A549 (cell line): Measurements from ENCODE around the gene NMRAL1. TPM values are rescaled to one million over a fixed set of nuclear protein-coding genes. Genes with fewer than 3 reads are reported as not detected.

Experiments
- ATAC-seq, 2 experiments: fragments of 200-7000 bp in 1 of 2; fragments of >200 bp in 1 of 2; cut with Nextera tagmentation in 1 of 2; cut with Tn5 transposase in 1 of 2; 3 replicates each; pipeline versions ENCODE4 v1.8.0 to v1.9.1; 2018 to 2020; ENCODE audit warnings: mild to moderate bottlenecking in 1 of 2, moderate library complexity in 1 of 2
- CTCF ChIA-PET: fragments of 300-600 bp; sonication (Branson Sonifier 250); formaldehyde crosslinking; extraction: SDS; loops from one replicate; lab custom pipeline; 2021; ENCODE audit warnings: antibody characterized with exemption, inconsistent platforms; lab: Yijun Ruan, JAX
- POLR2A ChIA-PET: fragments of 350-600 bp; formaldehyde crosslinking; extraction: SDS; loops from one replicate; lab custom pipeline; 2021; ENCODE audit warnings: antibody characterized with exemption, inconsistent platforms; lab: Yijun Ruan, JAX
- DNase-seq, 2 experiments: peaks; one replicate each; pipeline versions ENCODE4 v3.0.0 to v3.0.0-alpha.2; 2011 to 2016; ENCODE audit warnings: low read depth in 1 of 2, low spot score in 1 of 2
- FAIRE-seq: peaks from 2 replicates; lab custom pipeline; 2011; peaks lifted over from hg19 to GRCh38; lab: Jason Lieb, UNC
- H3K27ac ChIP-seq, 2 experiments: fragments of >200 bp; sonication (Bioruptor Twin); formaldehyde crosslinking; 3 replicates each; pipeline ENCODE4 v1.5.1; 2016 to 2017
- H3K4me1 ChIP-seq: fragments of >200 bp; sonication (Bioruptor Twin); formaldehyde crosslinking; 3 replicates; pipeline ENCODE4 v1.6.1; 2016
- H3K4me2 ChIP-seq: fragments of >200 bp; sonication (Bioruptor Twin); formaldehyde crosslinking; 3 replicates; pipeline ENCODE4 v1.6.1; 2016
- H3K4me3 ChIP-seq: fragments of >200 bp; sonication (Bioruptor Twin); formaldehyde crosslinking; 3 replicates; pipeline ENCODE4 v1.5.1; 2016
- H3K9me3 ChIP-seq: fragments of >200 bp; sonication (Bioruptor Twin); formaldehyde crosslinking; 3 replicates; pipeline ENCODE4 v1.6.1; 2016
- BHLHE40 ChIP-seq: IDR thresholded peaks from 2 replicates; pipeline ENCODE4 v1.6.1; 2012; ENCODE audit warnings: low read depth, low read length, inconsistent platforms
- CBX2 ChIP-seq: fragments of 200-600 bp; sonication (generic); IDR thresholded peaks from 2 replicates; pipeline ENCODE4 v1.6.1; 2016; ENCODE audit warnings: low read depth, mild to moderate bottlenecking, borderline replicate concordance
- CBX8 ChIP-seq: fragments of 200-600 bp; sonication (generic); IDR thresholded peaks from 2 replicates; pipeline ENCODE4 v1.6.1; 2016
- CEBPB ChIP-seq, 2 experiments: fragments of >200 bp in 1 of 2; sonication (Bioruptor Twin) in 1 of 2; formaldehyde crosslinking in 1 of 2; IDR thresholded peaks; 2 replicates each; pipeline ENCODE4 v1.6.1; 2012 to 2016
- CHD2 ChIP-seq: fragments of 150-350 bp; IDR thresholded peaks from 2 replicates; pipeline ENCODE4 v1.6.1; 2014; ENCODE audit warnings: low read length; ENCODE audit not compliant: partially characterized antibody
- CHD4 ChIP-seq: fragments of 200-600 bp; sonication (generic); IDR thresholded peaks from 2 replicates; pipeline ENCODE4 v1.6.1; 2016; ENCODE audit warnings: antibody characterized with exemption, mild to moderate bottlenecking, borderline replicate concordance
- EHF ChIP-seq: fragments of 250-450 bp; sonication (Bioruptor Pico); IDR thresholded peaks from 2 replicates; pipeline ENCODE4 v1.5.0; 2020; ENCODE audit warnings: mild to moderate bottlenecking
- EHMT2 ChIP-seq: fragments of 200-600 bp; sonication (generic); IDR thresholded peaks from 2 replicates; pipeline ENCODE4 v1.6.1; 2016; ENCODE audit warnings: antibody characterized with exemption, low read depth, mild to moderate bottlenecking, moderate library complexity
- FOXS1 ChIP-seq: fragments of 250-450 bp; sonication (Bioruptor Pico); IDR thresholded peaks from 2 replicates; pipeline ENCODE4 v1.5.0; 2020; ENCODE audit warnings: mild to moderate bottlenecking, moderate library complexity
- KDM5A ChIP-seq: fragments of 200-600 bp; sonication (generic); IDR thresholded peaks from 2 replicates; pipeline ENCODE4 v1.6.1; 2016; ENCODE audit warnings: antibody characterized with exemption, mild to moderate bottlenecking
- MAFK ChIP-seq: fragments of 450-650 bp; IDR thresholded peaks from 2 replicates; pipeline ENCODE4 v1.6.1; 2014; ENCODE audit not compliant: partially characterized antibody
- NFE2L2 ChIP-seq: fragments of 150-350 bp; conservative IDR thresholded peaks from 2 replicates; pipeline ENCODE4 v1.6.1; 2014; ENCODE audit warnings: low read length
- NPAS2 ChIP-seq: fragments of 250-450 bp; sonication (Bioruptor Pico); IDR thresholded peaks from 2 replicates; pipeline ENCODE4 v1.8.0; 2022; ENCODE audit warnings: mild to moderate bottlenecking, moderate library complexity, borderline replicate concordance
- NR3C1 ChIP-seq: fragments of >200 bp; sonication (Bioruptor Twin); formaldehyde crosslinking; IDR thresholded peaks from 3 replicates; pipeline ENCODE4 v1.6.1; 2017
- POLR2A ChIP-seq: IDR thresholded peaks from 2 replicates; pipeline ENCODE4 v1.6.1; 2012; ENCODE audit warnings: mild to moderate bottlenecking, low read length
- RARB ChIP-seq: fragments of 250-450 bp; sonication (Bioruptor Pico); IDR thresholded peaks from 2 replicates; pipeline ENCODE4 v1.8.0; 2021; ENCODE audit warnings: mild to moderate bottlenecking, moderate library complexity
- RFX5 ChIP-seq: fragments of 450-650 bp; IDR thresholded peaks from 2 replicates; pipeline ENCODE4 v1.7.1; 2014; ENCODE audit warnings: antibody characterized with exemption, mild to moderate bottlenecking, moderate library complexity
- RNF2 ChIP-seq: fragments of 200-600 bp; sonication (generic); IDR thresholded peaks from 2 replicates; pipeline ENCODE4 v1.6.1; 2016; ENCODE audit warnings: low read depth, mild to moderate bottlenecking, antibody characterized with exemption, moderate library complexity, borderline replicate concordance
- SREBF2 ChIP-seq: fragments of 450-650 bp; IDR thresholded peaks from 2 replicates; pipeline ENCODE4 v1.6.1; 2014; ENCODE audit warnings: mild to moderate bottlenecking, moderate library complexity
- TFCP2L1 ChIP-seq: fragments of 250-450 bp; sonication (Bioruptor Pico); IDR thresholded peaks from 2 replicates; pipeline ENCODE4 v1.5.0; 2021; ENCODE audit warnings: mild to moderate bottlenecking
- ZC3H11A ChIP-seq: fragments of 450-650 bp; IDR thresholded peaks from 2 replicates; pipeline ENCODE4 v1.6.1; 2014; ENCODE audit warnings: antibody characterized with exemption, mild to moderate bottlenecking
- ZSCAN20 ChIP-seq: fragments of 250-450 bp; sonication (Bioruptor Pico); IDR thresholded peaks from 2 replicates; pipeline ENCODE4 v1.8.0; 2022; ENCODE audit warnings: mild to moderate bottlenecking, moderate library complexity
- WGBS: methylation state at CpG from one replicate; pipeline ENCODE4 v1.1.6; 2017; ENCODE audit errors: missing lambda C conversion rate; 5-methylcytosine and 5-hydroxymethylcytosine counted together
- polyA plus RNA-seq, 4 experiments: library from polyadenylated mRNA; depleted of rRNA in 3 of 4; stranded (reverse); fragments of >200 nt; fragmentation: RNase III in 1 of 4; extraction: RNeasy Plus Mini Kit Qiagen cat#74134 plus additional on column Dnase treatment in 1 of 4; gene quantifications; 2 replicates in 3 of 4; 3 replicates in 1 of 4; pipeline ENCODE4 v1.2.3, GENCODE V29; 2011 to 2017
- TF ChIP-seq, protein P1 (sequence below): fragments of 250-450 bp; sonication (Bioruptor Pico); IDR thresholded peaks from 2 replicates; pipeline ENCODE4 v1.5.0; 2020; ENCODE audit warnings: low read depth, mild to moderate bottlenecking, moderate library complexity
- TF ChIP-seq, protein P2 (sequence below): fragments of >200 bp; sonication (Bioruptor Twin); formaldehyde crosslinking; IDR thresholded peaks from 2 replicates; pipeline ENCODE4 v1.6.1; 2016
- TF ChIP-seq, protein P3 (sequence below): IDR thresholded peaks from 2 replicates; pipeline ENCODE4 v1.6.1; 2012
- TF ChIP-seq, protein P4 (sequence below): fragments of >200 bp; sonication (Bioruptor Twin); formaldehyde crosslinking; IDR thresholded peaks from 3 replicates; pipeline ENCODE4 v1.5.1; 2016
- TF ChIP-seq, protein P5 (sequence below): IDR thresholded peaks from 2 replicates; pipeline ENCODE4 v1.6.1; 2012; ENCODE audit warnings: low read depth, borderline replicate concordance

The NMRAL1 gene
- polyA plus RNA-seq, 2 of the 4 experiments (the other 2 are of a cell fraction): 36.4 to 48.8 TPM

DNA sequence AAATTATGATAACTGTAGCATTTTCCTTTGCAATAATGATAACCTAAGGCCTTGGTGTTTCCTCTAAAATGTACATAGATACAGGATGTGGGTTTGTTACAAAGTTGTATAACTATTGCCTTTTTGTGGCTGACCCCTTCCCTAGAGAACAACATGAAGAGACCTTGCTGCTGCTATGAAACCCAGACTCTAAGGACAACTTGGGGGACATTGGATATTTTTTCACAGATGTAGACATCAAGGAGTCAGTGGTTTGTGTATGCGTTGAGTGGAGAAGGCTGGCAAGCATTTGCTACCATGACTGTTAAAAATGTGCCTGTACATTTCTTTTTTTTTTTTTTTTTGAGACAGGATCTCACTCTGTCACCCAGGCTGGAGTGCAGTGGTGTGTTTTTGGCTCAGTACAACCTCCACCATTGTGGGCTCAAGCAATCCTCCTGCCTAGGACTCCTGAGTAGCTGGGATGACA lies 14.1 kb upstream of the NMRAL1 start:
- Histone ChIP-seq H3K27ac (peak overlapping the region in 1 of 2 experiments; percentile 53; a peak in 2 of 6 replicates), H3K4me3 (no peak overlapping the region), H3K4me1 (peaks cover 18% of the 10 kb centered on the region; the same call in 2 of the 3 replicates), H3K9me3 (no peaks in the 10 kb centered on the region), H3K4me2 (no peak overlapping the region; the same call in 2 of the 3 replicates)
- CTCF ChIA-PET: interaction anchor here (0.7 to 4.5 kb wide), 4 partner anchors 10 to 135 kb away, joined by 3 to 19 read pairs (median 8); no protein-coding TSS in a partner anchor
- TF ChIP-seq MAFK: no peak
- no peak for TF ChIP-seq POLR2A
- TF ChIP-seq ZSCAN20: no peak
- TF ChIP-seq CHD4: no peak
- no peak for TF ChIP-seq CBX8
- no peak for TF ChIP-seq RFX5
- TF ChIP-seq CBX2: no peak
- TF ChIP-seq, protein P1, sequence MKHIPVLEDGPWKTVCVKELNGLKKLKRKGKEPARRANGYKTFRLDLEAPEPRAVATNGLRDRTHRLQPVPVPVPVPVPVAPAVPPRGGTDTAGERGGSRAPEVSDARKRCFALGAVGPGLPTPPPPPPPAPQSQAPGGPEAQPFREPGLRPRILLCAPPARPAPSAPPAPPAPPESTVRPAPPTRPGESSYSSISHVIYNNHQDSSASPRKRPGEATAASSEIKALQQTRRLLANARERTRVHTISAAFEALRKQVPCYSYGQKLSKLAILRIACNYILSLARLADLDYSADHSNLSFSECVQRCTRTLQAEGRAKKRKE (CRISPR knock-in tag): no peak
- no peak for TF ChIP-seq RARB (CRISPR knock-in tag)
- no peak for TF ChIP-seq TFCP2L1 (CRISPR knock-in tag)
- POLR2A ChIA-PET: no interaction called here
- ATAC-seq: peak in 1 of 2 experiments; percentile 35; a peak in 3 of 6 replicates
- FAIRE-seq: no peak
- DNase-seq: no peak
- WGBS: 100% methylated on average over 1 of the region's 1 CpG

DNA sequence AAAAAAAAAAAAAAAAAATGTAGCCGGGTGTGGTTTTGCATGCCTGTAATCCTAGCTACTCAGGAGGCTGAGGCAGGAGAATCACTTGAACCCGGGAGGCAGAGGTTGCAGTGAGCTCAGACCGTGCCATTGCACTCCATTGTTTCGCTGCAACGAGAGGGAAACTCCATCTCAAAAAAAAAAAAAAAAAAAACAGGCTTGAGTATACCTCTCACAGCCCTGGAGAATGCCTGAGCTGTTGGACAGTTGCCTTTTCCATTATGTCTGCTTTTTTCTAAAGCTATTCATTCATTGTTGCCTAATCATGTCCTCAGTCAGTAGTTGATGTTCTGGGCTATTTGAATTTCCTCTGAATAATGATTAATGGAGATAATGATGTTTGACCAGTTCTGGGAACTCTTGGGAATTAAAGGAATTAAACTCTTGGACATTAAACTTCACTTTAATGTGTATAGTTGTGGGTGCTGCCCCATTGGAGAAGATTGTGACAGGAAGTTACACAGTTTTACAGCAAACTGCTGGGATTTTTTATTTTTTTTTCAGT lies 13.6 kb upstream of the NMRAL1 start:
- peaks cover 18% of the 10 kb centered on the region; the same call in 2 of the 3 replicates for H3K4me1 ChIP-seq
- peak in 1 of 2 experiments; percentile 51; a peak in 2 of 6 replicates for ATAC-seq
- POLR2A ChIA-PET: interaction anchor here (0.6 kb wide), 2 partner anchors 24 to 61 kb away, joined by 3 to 5 read pairs; no protein-coding TSS in a partner anchor
- no peak overlapping the region; the same call in 2 of the 3 replicates for H3K4me2 ChIP-seq
- no peak overlapping the region for H3K4me3 ChIP-seq
- TF ChIP-seq POLR2A: no peak
- TF ChIP-seq TFCP2L1 (CRISPR knock-in tag): no peak
- no peak for TF ChIP-seq NPAS2 (CRISPR knock-in tag)
- TF ChIP-seq, protein P2, sequence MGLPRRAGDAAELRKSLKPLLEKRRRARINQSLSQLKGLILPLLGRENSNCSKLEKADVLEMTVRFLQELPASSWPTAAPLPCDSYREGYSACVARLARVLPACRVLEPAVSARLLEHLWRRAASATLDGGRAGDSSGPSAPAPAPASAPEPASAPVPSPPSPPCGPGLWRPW: no peak
- TF ChIP-seq, protein P3, sequence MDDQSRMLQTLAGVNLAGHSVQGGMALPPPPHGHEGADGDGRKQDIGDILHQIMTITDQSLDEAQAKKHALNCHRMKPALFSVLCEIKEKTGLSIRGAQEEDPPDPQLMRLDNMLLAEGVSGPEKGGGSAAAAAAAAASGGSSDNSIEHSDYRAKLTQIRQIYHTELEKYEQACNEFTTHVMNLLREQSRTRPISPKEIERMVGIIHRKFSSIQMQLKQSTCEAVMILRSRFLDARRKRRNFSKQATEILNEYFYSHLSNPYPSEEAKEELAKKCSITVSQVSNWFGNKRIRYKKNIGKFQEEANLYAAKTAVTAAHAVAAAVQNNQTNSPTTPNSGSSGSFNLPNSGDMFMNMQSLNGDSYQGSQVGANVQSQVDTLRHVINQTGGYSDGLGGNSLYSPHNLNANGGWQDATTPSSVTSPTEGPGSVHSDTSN: no peak
- TF ChIP-seq RNF2: no peak
- no peak for TF ChIP-seq CHD2
- no peak for TF ChIP-seq BHLHE40
- CTCF ChIA-PET: interaction anchor here (0.7 to 4.5 kb wide), 4 partner anchors 9 to 22 kb away, joined by 3 to 19 read pairs (median 4); no protein-coding TSS in a partner anchor
- FAIRE-seq: no peak
- 66% methylated on average over 5 of the region's 5 CpGs for WGBS
- no peak overlapping the region for H3K27ac ChIP-seq
- no peaks in the 10 kb centered on the region for H3K9me3 ChIP-seq
- no peak for DNase-seq

DNA sequence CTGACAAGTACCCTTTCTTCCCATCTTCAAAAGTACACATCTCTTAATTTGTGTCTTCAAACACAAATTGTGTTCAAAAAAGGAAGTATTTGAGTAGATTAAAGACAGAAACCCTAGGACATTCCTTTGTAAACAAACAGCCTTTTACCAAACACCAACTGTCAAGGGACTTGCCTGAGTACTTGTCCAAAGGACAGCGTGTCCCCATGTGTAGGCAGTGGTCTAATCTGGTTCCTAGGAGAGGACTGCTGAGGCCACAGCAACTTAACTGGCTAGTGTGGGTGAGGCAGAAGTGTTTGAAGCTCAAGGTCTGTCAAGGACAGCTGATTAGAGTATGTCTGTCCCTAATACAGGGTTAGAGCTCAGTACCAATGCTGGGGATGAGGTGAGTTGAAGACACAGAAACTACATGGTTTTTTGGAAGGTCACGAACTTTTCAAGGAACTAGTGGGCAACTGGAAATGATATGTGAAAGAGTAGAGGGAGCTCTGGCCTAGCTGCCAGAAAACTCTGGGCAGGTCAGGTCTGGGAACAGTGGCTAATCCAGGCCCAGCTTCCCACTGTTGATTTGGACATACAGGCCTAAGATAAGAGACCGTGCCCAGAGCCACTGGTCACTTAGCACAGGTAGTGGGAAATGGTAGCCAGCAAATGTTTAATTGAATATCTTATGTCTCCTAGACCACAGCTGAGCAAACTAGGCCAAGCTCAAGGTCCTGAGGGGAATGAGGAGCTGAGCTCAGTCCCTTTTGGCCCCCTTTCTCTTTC lies 11.9 kb upstream of the NMRAL1 start:
- H3K27ac ChIP-seq: peak overlapping the region in 1 of 2 experiments; percentile 7; a peak in 1 of 6 replicates
- no peak for TF ChIP-seq EHF (CRISPR knock-in tag)
- TF ChIP-seq, protein P4, sequence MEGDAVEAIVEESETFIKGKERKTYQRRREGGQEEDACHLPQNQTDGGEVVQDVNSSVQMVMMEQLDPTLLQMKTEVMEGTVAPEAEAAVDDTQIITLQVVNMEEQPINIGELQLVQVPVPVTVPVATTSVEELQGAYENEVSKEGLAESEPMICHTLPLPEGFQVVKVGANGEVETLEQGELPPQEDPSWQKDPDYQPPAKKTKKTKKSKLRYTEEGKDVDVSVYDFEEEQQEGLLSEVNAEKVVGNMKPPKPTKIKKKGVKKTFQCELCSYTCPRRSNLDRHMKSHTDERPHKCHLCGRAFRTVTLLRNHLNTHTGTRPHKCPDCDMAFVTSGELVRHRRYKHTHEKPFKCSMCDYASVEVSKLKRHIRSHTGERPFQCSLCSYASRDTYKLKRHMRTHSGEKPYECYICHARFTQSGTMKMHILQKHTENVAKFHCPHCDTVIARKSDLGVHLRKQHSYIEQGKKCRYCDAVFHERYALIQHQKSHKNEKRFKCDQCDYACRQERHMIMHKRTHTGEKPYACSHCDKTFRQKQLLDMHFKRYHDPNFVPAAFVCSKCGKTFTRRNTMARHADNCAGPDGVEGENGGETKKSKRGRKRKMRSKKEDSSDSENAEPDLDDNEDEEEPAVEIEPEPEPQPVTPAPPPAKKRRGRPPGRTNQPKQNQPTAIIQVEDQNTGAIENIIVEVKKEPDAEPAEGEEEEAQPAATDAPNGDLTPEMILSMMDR: no peak
- no peak for TF ChIP-seq ZC3H11A
- TF ChIP-seq KDM5A: no peak
- no peak for TF ChIP-seq NR3C1
- TF ChIP-seq ZSCAN20: no peak
- no peak for TF ChIP-seq SREBF2
- TF ChIP-seq CEBPB (IDR thresholded peaks at IDR 0.05): no peak
- TF ChIP-seq NFE2L2: no peak
- TF ChIP-seq, protein P2: no peak
- TF ChIP-seq, protein P5, sequence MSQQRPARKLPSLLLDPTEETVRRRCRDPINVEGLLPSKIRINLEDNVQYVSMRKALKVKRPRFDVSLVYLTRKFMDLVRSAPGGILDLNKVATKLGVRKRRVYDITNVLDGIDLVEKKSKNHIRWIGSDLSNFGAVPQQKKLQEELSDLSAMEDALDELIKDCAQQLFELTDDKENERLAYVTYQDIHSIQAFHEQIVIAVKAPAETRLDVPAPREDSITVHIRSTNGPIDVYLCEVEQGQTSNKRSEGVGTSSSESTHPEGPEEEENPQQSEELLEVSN: no peak
- TF ChIP-seq EHMT2: no peak
- no peak for TF ChIP-seq FOXS1 (CRISPR knock-in tag)
- TF ChIP-seq CHD2: no peak
- CTCF ChIA-PET: interaction anchor here (0.8 to 4.5 kb wide), 6 partner anchors 10 to 100 kb away, joined by 3 to 19 read pairs (median 3); partner anchors contain the start of gene HMOX2
- no peak for ATAC-seq
- POLR2A ChIA-PET: no interaction called here
- H3K4me1 ChIP-seq: peaks cover 18% of the 10 kb centered on the region; the same call in 2 of the 3 replicates
- DNase-seq: no peak
- FAIRE-seq: no peak
- H3K9me3 ChIP-seq: no peaks in the 10 kb centered on the region
- H3K4me2 ChIP-seq: no peak overlapping the region
- WGBS: 97% methylated on average over 3 of the region's 3 CpGs
- H3K4me3 ChIP-seq: no peak overlapping the region
